Astrocyte (in vitro differentiated cells and primary cell): ENCODE results near the gene CRYL1. TPM values are rescaled to one million over a fixed set of nuclear protein-coding genes. Genes with fewer than 3 reads are reported as not detected.

ENCODE experiments used
- DNase-seq: peaks from one replicate; pipeline ENCODE4 v3.0.0-alpha.2; 2010; ENCODE audit warnings: low read depth
- FAIRE-seq: peaks from 2 replicates; lab custom pipeline; 2011; peaks lifted over from hg19 to GRCh38; lab: Jason Lieb, UNC
- H2AFZ ChIP-seq: 2 replicates; pipeline ENCODE4 v1.6.0; 2012; ENCODE audit warnings: low read depth, low read length, inconsistent platforms
- H3K27ac ChIP-seq: 2 replicates; pipeline ENCODE4 v1.5.1; 2011; ENCODE audit warnings: low read depth, low read length, inconsistent platforms
- H3K27me3 ChIP-seq: 2 replicates; pipeline ENCODE4 v1.6.0; 2011; ENCODE audit warnings: low read length, inconsistent platforms; ENCODE audit not compliant: insufficient read depth
- H3K36me3 ChIP-seq: 2 replicates; pipeline ENCODE4 v1.5.1; 2011; ENCODE audit warnings: low read length, inconsistent platforms; ENCODE audit not compliant: insufficient read depth
- H3K4me1 ChIP-seq: 2 replicates; pipeline ENCODE4 v1.5.1; 2011; ENCODE audit warnings: low read length, inconsistent platforms; ENCODE audit not compliant: insufficient read depth
- H3K4me2 ChIP-seq: 2 replicates; pipeline ENCODE4 v1.6.0; 2012; ENCODE audit warnings: low read length, inconsistent platforms
- H3K4me3 ChIP-seq: 2 replicates; pipeline ENCODE4 v1.5.1; 2011; ENCODE audit warnings: low read depth, mild to moderate bottlenecking, low read length, inconsistent platforms; ENCODE audit not compliant: insufficient read depth
- H3K79me2 ChIP-seq: 2 replicates; pipeline ENCODE4 v1.6.0; 2012; ENCODE audit warnings: mild to moderate bottlenecking, low read length, inconsistent platforms; ENCODE audit not compliant: insufficient read depth
- H3K9ac ChIP-seq: 2 replicates; pipeline ENCODE4 v1.6.0; 2012; ENCODE audit warnings: mild to moderate bottlenecking, low read length, inconsistent platforms
- H3K9me3 ChIP-seq: 2 replicates; pipeline ENCODE4 v1.5.1; 2012; ENCODE audit warnings: low read depth, mild to moderate bottlenecking, low read length, inconsistent platforms; ENCODE audit not compliant: insufficient read depth
- H4K20me1 ChIP-seq: 2 replicates; pipeline ENCODE4 v1.6.0; 2012; ENCODE audit warnings: low read length, inconsistent platforms; ENCODE audit not compliant: insufficient read depth
- H3K27ac Mint-ChIP-seq: one replicate; pipeline ENCODE4 v1.8.0; 2021; ENCODE audit warnings: mild to moderate bottlenecking, mixed read lengths; ENCODE audit not compliant: unreplicated experiment
- H3K27me3 Mint-ChIP-seq: one replicate; pipeline ENCODE4 v1.8.0; 2021; ENCODE audit warnings: low read depth, mixed read lengths; ENCODE audit not compliant: unreplicated experiment
- H3K36me3 Mint-ChIP-seq: one replicate; pipeline ENCODE4 v1.8.0; 2021; ENCODE audit warnings: low read depth, mixed read lengths; ENCODE audit not compliant: unreplicated experiment
- H3K4me1 Mint-ChIP-seq: one replicate; pipeline ENCODE4 v1.8.0; 2021; ENCODE audit warnings: low read depth, mixed read lengths; ENCODE audit not compliant: unreplicated experiment
- H3K4me3 Mint-ChIP-seq: one replicate; pipeline ENCODE4 v1.8.0; 2021; ENCODE audit warnings: mild to moderate bottlenecking, moderate library complexity, mixed read lengths; ENCODE audit not compliant: unreplicated experiment
- H3K9me3 Mint-ChIP-seq: one replicate; pipeline ENCODE4 v1.8.0; 2021; ENCODE audit warnings: mild to moderate bottlenecking, mixed read lengths; ENCODE audit not compliant: unreplicated experiment
- CTCF ChIP-seq: IDR thresholded peaks from 2 replicates; pipeline ENCODE4 v1.5.1; 2011; ENCODE audit warnings: low read depth, mild to moderate bottlenecking, inconsistent platforms, low read length, moderate library complexity; ENCODE audit not compliant: insufficient read depth
- EZH2 ChIP-seq: IDR thresholded peaks from 2 replicates; pipeline ENCODE4 v1.6.1; 2012; ENCODE audit warnings: mild to moderate bottlenecking, low read length, inconsistent platforms; ENCODE audit not compliant: insufficient read depth
- total RNA-seq: library from RNA; stranded (reverse); gene quantifications from 2 replicates; pipeline ENCODE4 v1.2.1, GENCODE V29; 2021

CRYL1 gene
- total RNA-seq, 1 donor from 2014 or later = 3.7 TPM

GRCh38 chr13:20472531-20472930, 53.1 kb downstream of the CRYL1 start:
- no peak overlapping the region for H3K27ac ChIP-seq
- H3K4me3 Mint-ChIP-seq = no peak overlapping the region
- peaks cover 9% of the 10 kb centered on the region for H3K4me1 Mint-ChIP-seq
- FAIRE-seq (no peak), DNase-seq (no peak)
- no peak overlapping the region for H3K27ac Mint-ChIP-seq
- H3K36me3 ChIP-seq = no peaks in the 10 kb centered on the region
- no peak overlapping the region for H3K9ac ChIP-seq
- no peaks in the 10 kb centered on the region for H3K79me2 ChIP-seq
- H3K4me1 ChIP-seq = no peaks in the 10 kb centered on the region
- no peak overlapping the region for H3K4me3 ChIP-seq
- H3K36me3 Mint-ChIP-seq = no peaks in the 10 kb centered on the region
- H3K27me3 ChIP-seq = no peaks in the 10 kb centered on the region
- peaks cover 2% of the 10 kb centered on the region for H3K27me3 Mint-ChIP-seq
- no peaks in the 10 kb centered on the region for H3K9me3 Mint-ChIP-seq
- no peaks in the 10 kb centered on the region for H4K20me1 ChIP-seq
- TF ChIP-seq CTCF = no peak
- TF ChIP-seq EZH2 = no peak
- no peak overlapping the region for H2AFZ ChIP-seq
- no peaks in the 10 kb centered on the region for H3K9me3 ChIP-seq
- H3K4me2 ChIP-seq = no peak overlapping the region

GRCh38 chr13:20470136-20470535, 55.5 kb downstream of the CRYL1 start:
- FAIRE-seq = no peak
- DNase-seq = no peak
- no peak overlapping the region for H3K27ac Mint-ChIP-seq

More at GRCh38 chr13:20470136-20470535, 55.5 kb downstream of the CRYL1 start:
- Histone ChIP-seq H3K27me3 (no peaks in the 10 kb centered on the region), H4K20me1 (no peaks in the 10 kb centered on the region), H3K79me2 (no peaks in the 10 kb centered on the region), H3K4me1 (no peaks in the 10 kb centered on the region), H3K4me2 (no peak overlapping the region), H2AFZ (no peak overlapping the region), H3K9me3 (no peaks in the 10 kb centered on the region), H3K4me3 (no peak overlapping the region), H3K9ac (no peak overlapping the region), H3K36me3 (no peaks in the 10 kb centered on the region), H3K27ac (no peak overlapping the region)
- H3K9me3 Mint-ChIP-seq = no peaks in the 10 kb centered on the region
- peaks cover 8% of the 10 kb centered on the region for H3K4me1 Mint-ChIP-seq
- no peak overlapping the region for H3K4me3 Mint-ChIP-seq
- H3K36me3 Mint-ChIP-seq = no peaks in the 10 kb centered on the region
- H3K27me3 Mint-ChIP-seq = peaks cover 1% of the 10 kb centered on the region
- TF ChIP-seq CTCF (no peak), EZH2 (no peak)
